Esophagus muscularis mucosa (tissue), 3 donors: ENCODE results near the gene HNRNPA2B1.
A peak's percentile ranks its signal among the peaks of the same experiment; 100 is the strongest.

Experiments used
- POLR2AphosphoS5 ChIP-seq, 2 donors: sonication (generic); formaldehyde crosslinking; IDR thresholded peaks; one replicate each; pipeline ENCODE4 v1.6.1; 2017; ENCODE audit warnings: antibody characterized with exemption in 2 of 2
- TF ChIP-seq, protein P1 (sequence below), 3 experiments: fragments of 200-600 bp in 2 of 3; fragments of 450-650 bp in 1 of 3; sonication (generic) in 2 of 3; IDR thresholded peaks; one replicate each; pipeline ENCODE4 v1.5.1; 2017 to 2019; ENCODE audit warnings: antibody characterized with exemption in 3 of 3, mild to moderate bottlenecking in 2 of 3, moderate library complexity in 1 of 3

DNA sequence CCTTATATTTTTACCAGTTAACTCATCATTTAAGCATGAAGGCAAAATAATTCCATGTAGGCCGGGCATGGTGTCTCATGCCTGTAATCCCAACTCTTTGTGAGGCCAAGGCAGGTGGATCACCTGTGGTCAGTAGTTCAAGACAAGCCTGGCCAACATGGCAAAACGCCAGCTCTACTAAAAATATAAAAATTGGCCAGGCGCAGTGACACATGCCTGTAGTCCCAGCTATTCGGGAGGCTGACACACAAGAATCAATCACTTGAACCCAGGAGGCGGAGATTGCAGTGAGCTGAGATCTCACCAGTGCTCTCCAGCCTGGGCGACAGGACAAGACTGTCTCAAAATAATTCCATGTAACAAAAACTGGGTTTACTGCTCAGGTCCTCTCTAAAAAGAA is 18.3 kb downstream of the HNRNPA2B1 start:
- TF ChIP-seq, protein P1, sequence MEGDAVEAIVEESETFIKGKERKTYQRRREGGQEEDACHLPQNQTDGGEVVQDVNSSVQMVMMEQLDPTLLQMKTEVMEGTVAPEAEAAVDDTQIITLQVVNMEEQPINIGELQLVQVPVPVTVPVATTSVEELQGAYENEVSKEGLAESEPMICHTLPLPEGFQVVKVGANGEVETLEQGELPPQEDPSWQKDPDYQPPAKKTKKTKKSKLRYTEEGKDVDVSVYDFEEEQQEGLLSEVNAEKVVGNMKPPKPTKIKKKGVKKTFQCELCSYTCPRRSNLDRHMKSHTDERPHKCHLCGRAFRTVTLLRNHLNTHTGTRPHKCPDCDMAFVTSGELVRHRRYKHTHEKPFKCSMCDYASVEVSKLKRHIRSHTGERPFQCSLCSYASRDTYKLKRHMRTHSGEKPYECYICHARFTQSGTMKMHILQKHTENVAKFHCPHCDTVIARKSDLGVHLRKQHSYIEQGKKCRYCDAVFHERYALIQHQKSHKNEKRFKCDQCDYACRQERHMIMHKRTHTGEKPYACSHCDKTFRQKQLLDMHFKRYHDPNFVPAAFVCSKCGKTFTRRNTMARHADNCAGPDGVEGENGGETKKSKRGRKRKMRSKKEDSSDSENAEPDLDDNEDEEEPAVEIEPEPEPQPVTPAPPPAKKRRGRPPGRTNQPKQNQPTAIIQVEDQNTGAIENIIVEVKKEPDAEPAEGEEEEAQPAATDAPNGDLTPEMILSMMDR (IDR thresholded peaks at IDR 0.05): no peak
- TF ChIP-seq POLR2AphosphoS5 (IDR thresholded peaks at IDR 0.05): peak in 1 of 2 donors; percentile 55
